ENCODE results near the gene OR10AG1.

The OR10AG1 gene, protein sequence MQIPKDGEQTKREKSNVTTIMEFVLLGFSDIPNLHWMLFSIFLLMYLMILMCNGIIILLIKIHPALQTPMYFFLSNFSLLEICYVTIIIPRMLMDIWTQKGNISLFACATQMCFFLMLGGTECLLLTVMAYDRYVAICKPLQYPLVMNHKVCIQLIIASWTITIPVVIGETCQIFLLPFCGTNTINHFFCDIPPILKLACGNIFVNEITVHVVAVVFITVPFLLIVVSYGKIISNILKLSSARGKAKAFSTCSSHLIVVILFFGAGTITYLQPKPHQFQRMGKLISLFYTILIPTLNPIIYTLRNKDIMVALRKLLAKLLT

GRCh38 chr11:55969845-55970244 lies at the start of gene OR10AG1:
Gene OR10AG1, minus strand, starts transcription at chr11:55969945. Its CDS starts 38 bp downstream, at chr11:55969907.
- in situ Hi-C loops (cut with MboI; ENCODE audit: low sequenced_read_pairs), result no loop called here

DNA sequence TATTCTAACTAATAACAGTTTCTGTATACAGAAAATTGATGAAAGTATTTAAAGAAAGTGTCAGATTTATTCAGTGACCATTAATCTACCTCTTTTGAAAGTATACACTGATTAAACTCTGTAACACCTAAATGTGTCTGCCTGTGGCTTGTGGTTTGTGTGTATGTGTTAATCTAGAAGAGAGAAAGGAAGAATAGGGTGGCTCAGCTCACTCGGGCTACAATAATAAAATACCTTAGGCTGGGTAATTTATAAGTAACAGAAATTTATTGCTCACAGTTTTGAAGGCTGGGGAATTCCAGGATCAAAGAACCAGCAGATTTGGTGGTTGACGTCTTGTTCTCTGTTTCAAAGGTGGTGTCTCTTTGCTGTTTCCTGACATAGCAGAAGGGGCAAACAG lies 44.1 kb upstream of the OR10AG1 start:
- in situ Hi-C loops (cut with MboI; ENCODE audit: low sequenced_read_pairs), result no loop called here

- in situ Hi-C loops (cut with MboI; ENCODE audit: low sequenced_read_pairs), result no loop called here
These were observed 41.0 kb upstream of the OR10AG1 start for GRCh38 chr11:56010716-56011115.

- in situ Hi-C loops (cut with MboI; ENCODE audit: low sequenced_read_pairs), result no loop called here
These were observed 24.8 kb upstream of the OR10AG1 start, which contains the start of gene OR5F1 for GRCh38 chr11:55994525-55994924. Gene OR5F1, minus strand, starts transcription at chr11:55994625. Its CDS starts 0 bp downstream, at chr11:55994625.

- in situ Hi-C loops (cut with MboI; ENCODE audit: low sequenced_read_pairs), result no loop called here
These were observed 1.2 kb upstream of the OR10AG1 start for GRCh38 chr11:55970935-55971334.

- in situ Hi-C loops (cut with MboI; ENCODE audit: low sequenced_read_pairs), result no loop called here
These were observed 1.8 kb downstream of the OR10AG1 start for GRCh38 chr11:55967914-55968313.

GRCh38 chr11:55966391-55966790 lies 3.4 kb downstream of the OR10AG1 start:
- in situ Hi-C loops (cut with MboI; ENCODE audit: low sequenced_read_pairs), result no loop called here

- in situ Hi-C loops (cut with MboI; ENCODE audit: low sequenced_read_pairs), result no loop called here
These were observed 13.2 kb downstream of the OR10AG1 start for GRCh38 chr11:55956521-55956920.

GRCh38 chr11:55949330-55949729 lies 20.4 kb downstream of the OR10AG1 start:
- in situ Hi-C loops (cut with MboI; ENCODE audit: low sequenced_read_pairs), result no loop called here

- in situ Hi-C loops (cut with MboI; ENCODE audit: low sequenced_read_pairs), result no loop called here
These were observed 26.9 kb downstream of the OR10AG1 start for GRCh38 chr11:55942785-55943392.

DNA sequence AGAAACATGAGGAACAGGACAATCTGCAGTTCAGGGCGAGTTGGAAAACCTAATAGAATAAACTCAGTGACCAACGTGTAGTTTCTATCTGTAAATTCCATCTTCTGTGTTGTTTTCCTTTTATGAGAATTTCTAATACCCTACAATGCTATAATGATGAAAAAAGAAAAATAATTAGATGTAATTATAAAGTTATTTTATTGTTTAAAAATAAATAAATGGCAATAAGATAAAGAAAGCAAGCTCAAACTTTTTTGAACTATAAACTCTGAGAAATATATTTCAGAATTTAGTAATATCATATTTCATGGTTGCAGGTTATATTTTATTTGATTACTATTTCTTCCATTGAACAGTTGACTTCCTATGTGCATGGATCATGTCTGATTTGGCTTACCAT lies 33.4 kb downstream of the OR10AG1 start, which contains the start of gene OR5I1:
OR5I1 (minus strand) TSS at position 101 of the 400 bp plus-strand sequence; CDS start at position 101, 0 bp downstream.
- in situ Hi-C loops (cut with MboI; ENCODE audit: low sequenced_read_pairs), result no loop called here

DNA sequence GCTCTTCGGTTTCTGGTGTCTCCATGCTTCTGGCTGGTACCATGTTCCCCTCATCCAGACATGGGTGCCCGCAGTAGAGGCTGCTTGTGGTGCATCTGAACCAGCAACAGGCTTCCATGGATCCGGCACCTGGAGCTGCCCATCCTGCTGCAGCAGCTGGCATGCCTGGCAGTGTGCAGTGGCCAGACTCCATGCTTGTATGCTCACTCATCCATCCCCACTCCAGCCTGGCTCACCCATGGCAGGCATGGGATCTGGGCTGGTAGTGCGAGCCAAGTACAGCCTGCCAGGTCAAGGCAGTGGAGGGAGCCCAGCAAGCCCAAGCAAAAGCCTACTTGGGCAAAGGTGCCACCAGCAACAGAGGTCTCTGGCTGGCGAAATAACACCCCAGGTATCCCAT lies 49.2 kb downstream of the OR10AG1 start:
- in situ Hi-C loops (cut with MboI; ENCODE audit: low sequenced_read_pairs), result no loop called here
